Peyer's patch (tissue), 4 donors: ENCODE measurements around the gene RIC1.

Experiments used
- POLR2A ChIP-seq, 2 donors: fragments of 450-650 bp; IDR thresholded peaks; one replicate each; pipeline ENCODE4 v1.5.1; 2017; ENCODE audit warnings: antibody characterized with exemption in 2 of 2, mild to moderate bottlenecking in 2 of 2, moderate library complexity in 2 of 2
- TF ChIP-seq, protein P1 (sequence below), 6 experiments: fragments of 450-650 bp in 4 of 6; fragments of 200-600 bp in 2 of 6; sonication (generic) in 1 of 6; IDR thresholded peaks; one replicate each; pipeline ENCODE4 v1.5.1; 2017 to 2019; ENCODE audit warnings: antibody characterized with exemption in 6 of 6, mild to moderate bottlenecking in 3 of 6, moderate library complexity in 1 of 6

DNA sequence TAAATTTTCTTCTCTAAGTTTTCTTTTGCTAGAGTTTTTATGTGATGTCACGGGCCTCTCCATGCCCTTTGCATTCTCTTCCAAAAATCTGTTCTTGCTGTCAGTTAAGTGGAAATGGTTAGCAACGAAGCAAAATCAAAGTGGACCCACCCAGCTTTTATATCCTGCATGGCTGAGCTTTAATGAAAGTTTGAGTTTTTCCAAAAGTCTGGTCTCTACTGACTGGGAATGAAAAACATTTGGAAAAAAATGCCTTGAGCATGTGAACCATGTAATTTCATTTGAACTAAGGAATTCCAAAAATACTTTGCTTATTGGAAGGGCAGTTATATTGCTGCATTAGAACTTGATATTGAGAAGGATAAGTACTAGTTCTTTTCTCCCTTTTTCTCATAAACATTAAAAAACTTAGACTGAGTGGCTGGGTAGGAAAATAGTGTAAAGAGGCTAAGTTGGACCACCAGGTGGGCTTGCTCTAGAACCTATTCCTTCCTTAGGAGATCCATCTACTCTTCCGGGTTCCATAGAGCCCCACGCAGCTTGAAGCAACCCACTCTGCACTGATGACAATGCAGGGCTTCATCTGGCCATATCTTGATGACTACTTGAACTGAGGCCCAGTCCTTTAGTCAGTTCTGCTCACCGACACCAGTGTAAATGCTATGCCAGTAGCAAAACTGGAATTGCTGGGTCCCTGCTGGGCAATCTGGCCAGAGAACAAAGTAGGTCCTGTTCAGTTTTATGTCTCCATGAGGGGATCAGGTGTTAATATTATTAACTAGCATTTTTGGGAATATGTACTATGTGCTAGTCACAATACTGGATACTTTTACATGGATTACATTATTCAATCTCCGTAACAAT, 17.4 kb upstream of the RIC1 start:
- TF ChIP-seq POLR2A (IDR thresholded peaks at IDR 0.05): no peak
- TF ChIP-seq, protein P1, sequence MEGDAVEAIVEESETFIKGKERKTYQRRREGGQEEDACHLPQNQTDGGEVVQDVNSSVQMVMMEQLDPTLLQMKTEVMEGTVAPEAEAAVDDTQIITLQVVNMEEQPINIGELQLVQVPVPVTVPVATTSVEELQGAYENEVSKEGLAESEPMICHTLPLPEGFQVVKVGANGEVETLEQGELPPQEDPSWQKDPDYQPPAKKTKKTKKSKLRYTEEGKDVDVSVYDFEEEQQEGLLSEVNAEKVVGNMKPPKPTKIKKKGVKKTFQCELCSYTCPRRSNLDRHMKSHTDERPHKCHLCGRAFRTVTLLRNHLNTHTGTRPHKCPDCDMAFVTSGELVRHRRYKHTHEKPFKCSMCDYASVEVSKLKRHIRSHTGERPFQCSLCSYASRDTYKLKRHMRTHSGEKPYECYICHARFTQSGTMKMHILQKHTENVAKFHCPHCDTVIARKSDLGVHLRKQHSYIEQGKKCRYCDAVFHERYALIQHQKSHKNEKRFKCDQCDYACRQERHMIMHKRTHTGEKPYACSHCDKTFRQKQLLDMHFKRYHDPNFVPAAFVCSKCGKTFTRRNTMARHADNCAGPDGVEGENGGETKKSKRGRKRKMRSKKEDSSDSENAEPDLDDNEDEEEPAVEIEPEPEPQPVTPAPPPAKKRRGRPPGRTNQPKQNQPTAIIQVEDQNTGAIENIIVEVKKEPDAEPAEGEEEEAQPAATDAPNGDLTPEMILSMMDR (IDR thresholded peaks at IDR 0.05): no peak
